GM18508 (cell line): ENCODE results near the gene NRXN3.

Experiments used
- ATAC-seq: cut with Tn5 transposase; IDR thresholded peaks from one replicate; pipeline ENCODE4 v1.9.1; 2021; ENCODE audit warnings: moderate number of reproducible peaks; ENCODE audit not compliant: insufficient read depth, unreplicated experiment

The NRXN3 gene

GRCh38 chr14:78849952-78850351 is 679.8 kb downstream of the NRXN3 start:
- no peak for ATAC-seq

- ATAC-seq = no peak
These were observed 681.0 kb downstream of the NRXN3 start for GRCh38 chr14:78851189-78851588.

- no peak for ATAC-seq
These were observed 681.9 kb downstream of the NRXN3 start for GRCh38 chr14:78852040-78852439.

GRCh38 chr14:78857974-78858373 is 687.8 kb downstream of the NRXN3 start:
- ATAC-seq = no peak

- no peak for ATAC-seq
These were observed 693.0 kb downstream of the NRXN3 start for GRCh38 chr14:78863143-78863542.

- ATAC-seq = no peak
These were observed 702.7 kb downstream of the NRXN3 start for GRCh38 chr14:78872837-78873236.

- no peak for ATAC-seq
These were observed 703.4 kb downstream of the NRXN3 start for GRCh38 chr14:78873581-78873980.

GRCh38 chr14:78875049-78875448 is 704.9 kb downstream of the NRXN3 start:
- no peak for ATAC-seq

GRCh38 chr14:78885884-78886283 is 715.7 kb downstream of the NRXN3 start:
- ATAC-seq = no peak

- no peak for ATAC-seq
These were observed 727.3 kb downstream of the NRXN3 start for GRCh38 chr14:78897443-78897842.

- no peak for ATAC-seq
These were observed 731.9 kb downstream of the NRXN3 start for GRCh38 chr14:78902010-78902623.

GRCh38 chr14:78904094-78904493 is 733.9 kb downstream of the NRXN3 start:
- ATAC-seq = no peak

- no peak for ATAC-seq
These were observed 747.3 kb downstream of the NRXN3 start for GRCh38 chr14:78917462-78917861.

- no peak for ATAC-seq
These were observed 751.7 kb downstream of the NRXN3 start for GRCh38 chr14:78921856-78922255.

GRCh38 chr14:78927261-78927660 is 757.1 kb downstream of the NRXN3 start:
- ATAC-seq = no peak

GRCh38 chr14:78933166-78933565 is 763.0 kb downstream of the NRXN3 start:
- no peak for ATAC-seq

GRCh38 chr14:78933948-78934524 is 763.9 kb downstream of the NRXN3 start:
- ATAC-seq = no peak

GRCh38 chr14:78946949-78947348 is 776.8 kb downstream of the NRXN3 start:
- ATAC-seq = no peak

GRCh38 chr14:78947681-78948080 is 777.5 kb downstream of the NRXN3 start:
- no peak for ATAC-seq

GRCh38 chr14:78950649-78951048 is 780.5 kb downstream of the NRXN3 start:
- ATAC-seq = no peak

- no peak for ATAC-seq
These were observed 781.4 kb downstream of the NRXN3 start for GRCh38 chr14:78951602-78952001.

GRCh38 chr14:78959674-78960264 is 789.6 kb downstream of the NRXN3 start:
- no peak for ATAC-seq
